K562 (cell line): ENCODE data around the gene SNX9. TPM values are rescaled to one million over a fixed set of nuclear protein-coding genes. Genes with fewer than 3 reads are reported as not detected.

Source experiments
- ATAC-seq: fragments of 200-7000 bp; cut with Tn5 transposase; 3 replicates; pipeline ENCODE4 v1.9.1; 2020; ENCODE audit warnings: moderate library complexity
- BruUV-seq: library from RNA; stranded (reverse); fragments of 400-500 nt; replicated peaks from 2 replicates; lab custom pipeline; 2021; lab: Mats Ljungman, UMichigan
- CTCF ChIA-PET: fragments of 300-600 bp; formaldehyde crosslinking; extraction: SDS; loops from one replicate; lab custom pipeline; 2021; ENCODE audit warnings: low intra/inter-chr PET ratio; lab: Yijun Ruan, JAX
- POLR2A ChIA-PET: fragments of 300-600, 350-650 bp; sonication (Branson Sonifier 250); formaldehyde crosslinking; extraction: SDS; loops from one replicate; lab custom pipeline; 2021; ENCODE audit warnings: antibody characterized with exemption, inconsistent platforms; lab: Yijun Ruan, JAX
- DNase-seq, 4 experiments: peaks; one replicate each; pipeline versions ENCODE4 v3.0.0 to v3.0.0-alpha.2; 2011 to 2018; ENCODE audit warnings: low spot score in 3 of 4, mixed read lengths in 3 of 4; ENCODE audit errors: extremely low read depth in 1 of 4
- FAIRE-seq: peaks from 2 replicates; lab custom pipeline; 2011; peaks lifted over from hg19 to GRCh38; lab: Jason Lieb, UNC
- H2AFZ ChIP-seq: 2 replicates; pipeline ENCODE4 v1.6.0; 2011; ENCODE audit warnings: low read depth, low read length, control low read depth, inconsistent platforms
- H3K27ac ChIP-seq: fragments of 200-600 bp; 3 replicates; pipeline ENCODE4 v1.8.0; 2011; ENCODE audit warnings: low read depth, mild to moderate bottlenecking, control low read depth, inconsistent platforms, low read length, moderate library complexity, mixed read lengths; ENCODE audit errors: extremely low read depth
- H3K27me3 ChIP-seq, 2 experiments: fragments of 300-600 bp in 1 of 2; 2 replicates in 1 of 2; 3 replicates in 1 of 2; pipeline versions ENCODE4 v1.6.0 to v1.8.0; 2011; ENCODE audit warnings: inconsistent platforms in 2 of 2, low read length in 2 of 2, mild to moderate bottlenecking in 1 of 2, mixed read lengths in 1 of 2, moderate library complexity in 1 of 2; ENCODE audit not compliant: control insufficient read depth in 2 of 2, insufficient read depth in 2 of 2
- H3K36me3 ChIP-seq: fragments of 300-600 bp; 3 replicates; pipeline ENCODE4 v1.8.0; 2011; ENCODE audit warnings: mild to moderate bottlenecking, low read length, inconsistent platforms; ENCODE audit not compliant: control insufficient read depth, insufficient read depth
- H3K4me1 ChIP-seq, 2 experiments: fragments of 200-600 bp in 1 of 2; replicated peaks in 1 of 2; 2 replicates in 1 of 2; 3 replicates in 1 of 2; pipeline versions ENCODE4 v1.5.1 to v1.8.0; 2011; ENCODE audit warnings: inconsistent platforms in 2 of 2, low read length in 2 of 2, mild to moderate bottlenecking in 1 of 2, mixed read lengths in 1 of 2, moderate library complexity in 1 of 2; ENCODE audit not compliant: control insufficient read depth in 2 of 2, insufficient read depth in 2 of 2
- H3K4me2 ChIP-seq: 2 replicates; pipeline ENCODE4 v1.6.1; 2011; ENCODE audit warnings: low read length, control low read depth, inconsistent platforms, mixed read lengths; ENCODE audit not compliant: insufficient read depth
- H3K4me3 ChIP-seq: fragments of 200-600 bp; sonication (generic), shearing (Covaris generic); 2 replicates; pipeline ENCODE4 v1.5.1; 2016; ENCODE audit warnings: control low read depth, inconsistent platforms
- H3K79me2 ChIP-seq: fragments of 200-600 bp; 3 replicates; pipeline ENCODE4 v1.8.0; 2011; ENCODE audit warnings: low read length, inconsistent platforms; ENCODE audit not compliant: control insufficient read depth, insufficient read depth
- H3K9ac ChIP-seq, 2 experiments: 2 replicates each; pipeline versions ENCODE4 v1.6.0 to v1.6.1; 2011; ENCODE audit warnings: low read depth in 2 of 2, low read length in 2 of 2, control low read depth in 1 of 2, inconsistent platforms in 1 of 2, mild to moderate bottlenecking in 1 of 2, mixed read lengths in 1 of 2; ENCODE audit not compliant: insufficient read depth in 1 of 2
- H3K9me1 ChIP-seq: one replicate; pipeline ENCODE4 v1.6.0; 2011; ENCODE audit warnings: inconsistent platforms, mild to moderate bottlenecking, low read length, moderate library complexity; ENCODE audit not compliant: control insufficient read depth, insufficient read depth
- H3K9me3 ChIP-seq: replicated peaks from 2 replicates; pipeline ENCODE4 v1.5.1; 2011; ENCODE audit warnings: low read depth, low read length, inconsistent platforms; ENCODE audit not compliant: control insufficient read depth, insufficient read depth
- H4K20me1 ChIP-seq: replicated peaks from 2 replicates; pipeline ENCODE4 v1.6.1; 2011; ENCODE audit warnings: low read length, inconsistent platforms, mixed read lengths; ENCODE audit not compliant: control insufficient read depth, insufficient read depth
- CREBBP ChIP-seq: IDR thresholded peaks from one replicate; pipeline ENCODE4 v1.6.1; 2012; ENCODE audit warnings: low read depth, mild to moderate bottlenecking, control low read depth, inconsistent platforms, low read length
- NFXL1 ChIP-seq: fragments of 450-650 bp; formaldehyde crosslinking; IDR thresholded peaks from 2 replicates; pipeline ENCODE4 v1.4.0; 2021; ENCODE audit warnings: mild to moderate bottlenecking
- POLR2AphosphoS5 ChIP-seq: IDR thresholded peaks from 2 replicates; pipeline ENCODE4 v1.6.1; 2011; ENCODE audit warnings: mild to moderate bottlenecking, low read depth, low read length, moderate library complexity; ENCODE audit not compliant: control insufficient read depth, insufficient read depth
- ZNF695 ChIP-seq: fragments of 450-650 bp; formaldehyde crosslinking; IDR thresholded peaks from 2 replicates; pipeline ENCODE4 v1.4.0; 2020; ENCODE audit warnings: mild to moderate bottlenecking, moderate library complexity
- WGBS: fragments of 100-300 bp; shearing (Covaris generic); methylation state at CpG from one replicate; pipeline ENCODE4 v1.1.6; 2016; ENCODE audit warnings: low coverage, mixed read lengths; ENCODE audit not compliant: insufficient coverage; ENCODE audit errors: missing lambda C conversion rate; 5-methylcytosine and 5-hydroxymethylcytosine counted together
- in situ Hi-C: fragments of 300-500 bp; cut with MboI; formaldehyde crosslinking; loops from 4 replicates; pipeline ENCODE4 v1.15.0; 2018; ENCODE audit warnings: inconsistent platforms, mixed read lengths
- intact Hi-C: fragments of 100-400 bp; cut with micrococcal nuclease; formaldehyde crosslinking; loops from 2 replicates; pipeline ENCODE4 v1.14.2; 2022
- polyA plus RNA-seq, 8 experiments: library from polyadenylated mRNA; depleted of rRNA in 4 of 8; stranded (reverse) in 5 of 8; unstranded in 3 of 8; fragments of >200 nt; fragmentation: Nextera tagmentation in 2 of 8; fragmentation: Illumina TruSeq in 1 of 8; extraction: Ambion mirVana in 2 of 8; extraction: Trizol in 1 of 8; gene quantifications; 2 replicates each; pipeline versions ENCODE4 v1.2.1 to v1.2.3, GENCODE V29; 2011 to 2014; ENCODE audit warnings: inconsistent platforms in 1 of 8, missing spikeins in 1 of 8
- total RNA-seq, 7 experiments: library from RNA; depleted of rRNA in 6 of 7; stranded (reverse); fragments of >200 nt in 6 of 7; fragmentation: Illumina TruSeq in 2 of 7; extraction: Trizol in 2 of 7; gene quantifications; 2 replicates each; pipeline versions ENCODE4 v1.2.1 to v1.2.3, GENCODE V29; 2011 to 2021; ENCODE audit warnings: low replicate concordance in 1 of 7
- TF ChIP-seq, protein P1 (sequence below), 2 experiments: fragments of 150-350 bp in 1 of 2; IDR thresholded peaks; 2 replicates each; pipeline ENCODE4 v1.6.1; 2012 to 2016; ENCODE audit warnings: low read depth in 2 of 2, low read length in 2 of 2, mild to moderate bottlenecking in 1 of 2, moderate library complexity in 1 of 2

Gene SNX9
- total and polyA plus RNA-seq, 9 of the 15 experiments (the other 6 are each of a cell fraction or from before 2014, with no cell fraction given) = 6.0 to 81.7 (median 57.1) TPM

DNA sequence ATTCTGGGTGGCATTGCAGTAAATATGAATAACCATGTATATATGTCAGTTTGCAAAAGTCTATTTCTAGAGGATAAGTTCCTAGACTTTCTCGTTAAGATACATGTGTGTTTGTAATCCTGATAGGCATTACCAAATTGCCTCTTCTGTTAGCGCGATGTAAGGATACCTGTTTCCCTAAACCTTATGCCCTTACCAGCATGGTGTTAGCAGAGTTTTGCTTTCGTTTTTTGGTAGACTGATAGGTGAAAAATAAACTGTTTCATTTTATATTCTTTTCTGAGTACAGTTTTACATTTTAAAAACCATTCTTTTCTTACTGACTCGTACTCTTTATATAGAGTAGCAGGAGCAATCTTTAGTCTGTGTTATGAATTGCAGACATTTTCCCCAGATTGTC, 32.3 kb downstream of the SNX9 start:
- Histone ChIP-seq H3K79me2 (peaks cover 100% of the 10 kb centered on the region), H3K9me1 (peaks cover 2% of the 10 kb centered on the region), H3K27ac (peak overlapping the region; percentile 18; the same call in 1 of the 3 replicates), H3K9ac (no peak overlapping the region), H3K4me3 (no peak overlapping the region), H3K27me3 (no peaks in the 10 kb centered on the region), H3K4me1 (peaks cover 20 to 34% of the 10 kb centered on the region in 2 experiments; a peak in 4 of 5 replicates), H4K20me1 (peaks cover 4% of the 10 kb centered on the region), H3K9me3 (peaks cover 15% of the 10 kb centered on the region; the same call in 1 of the 2 replicates), H2AFZ (no peak overlapping the region), H3K4me2 (no peak overlapping the region), H3K36me3 (peaks cover 6% of the 10 kb centered on the region)
- ChIA-PET POLR2A (no interaction called here), CTCF (no interaction called here)
- 77% methylated on average over 5 of the region's 5 CpGs for WGBS
- TF ChIP-seq ZNF695 (CRISPR knock-in tag) (no peak), POLR2AphosphoS5 (no peak), CREBBP (no peak), NFXL1 (CRISPR knock-in tag) (no peak)
- TF ChIP-seq, protein P1, sequence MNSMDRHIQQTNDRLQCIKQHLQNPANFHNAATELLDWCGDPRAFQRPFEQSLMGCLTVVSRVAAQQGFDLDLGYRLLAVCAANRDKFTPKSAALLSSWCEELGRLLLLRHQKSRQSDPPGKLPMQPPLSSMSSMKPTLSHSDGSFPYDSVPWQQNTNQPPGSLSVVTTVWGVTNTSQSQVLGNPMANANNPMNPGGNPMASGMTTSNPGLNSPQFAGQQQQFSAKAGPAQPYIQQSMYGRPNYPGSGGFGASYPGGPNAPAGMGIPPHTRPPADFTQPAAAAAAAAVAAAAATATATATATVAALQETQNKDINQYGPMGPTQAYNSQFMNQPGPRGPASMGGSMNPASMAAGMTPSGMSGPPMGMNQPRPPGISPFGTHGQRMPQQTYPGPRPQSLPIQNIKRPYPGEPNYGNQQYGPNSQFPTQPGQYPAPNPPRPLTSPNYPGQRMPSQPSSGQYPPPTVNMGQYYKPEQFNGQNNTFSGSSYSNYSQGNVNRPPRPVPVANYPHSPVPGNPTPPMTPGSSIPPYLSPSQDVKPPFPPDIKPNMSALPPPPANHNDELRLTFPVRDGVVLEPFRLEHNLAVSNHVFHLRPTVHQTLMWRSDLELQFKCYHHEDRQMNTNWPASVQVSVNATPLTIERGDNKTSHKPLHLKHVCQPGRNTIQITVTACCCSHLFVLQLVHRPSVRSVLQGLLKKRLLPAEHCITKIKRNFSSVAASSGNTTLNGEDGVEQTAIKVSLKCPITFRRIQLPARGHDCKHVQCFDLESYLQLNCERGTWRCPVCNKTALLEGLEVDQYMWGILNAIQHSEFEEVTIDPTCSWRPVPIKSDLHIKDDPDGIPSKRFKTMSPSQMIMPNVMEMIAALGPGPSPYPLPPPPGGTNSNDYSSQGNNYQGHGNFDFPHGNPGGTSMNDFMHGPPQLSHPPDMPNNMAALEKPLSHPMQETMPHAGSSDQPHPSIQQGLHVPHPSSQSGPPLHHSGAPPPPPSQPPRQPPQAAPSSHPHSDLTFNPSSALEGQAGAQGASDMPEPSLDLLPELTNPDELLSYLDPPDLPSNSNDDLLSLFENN (IDR thresholded peaks at IDR 0.05; ENCODE audit: low read depth in 2 of 2, low read length in 2 of 2) = no peak
- BruUV-seq = no TSS peak
- ATAC-seq (no peak), FAIRE-seq (no peak), DNase-seq (no peak)
- intact Hi-C loops (no loop called here), in situ Hi-C loops (no loop called here)
